ENCODE data around the gene PTPRM. TPM values are rescaled to one million over a fixed set of nuclear protein-coding genes. Genes with fewer than 3 reads are reported as not detected.

Gene PTPRM
- polyA plus RNA-seq, 1 donor from 2014 or later = 126 TPM

GRCh38 chr18:8133032-8133431 lies 565.9 kb downstream of the PTPRM start:
- Histone ChIP-seq H3K36me3 (ENCODE audit: insufficient read depth, low read length) (no peaks in the 10 kb centered on the region), H3F3A (ENCODE audit: insufficient read depth, low read length, poor library complexity, severe bottlenecking) (peaks cover 3% of the 10 kb centered on the region), H3K9me3 (ENCODE audit: low read length) (no peaks in the 10 kb centered on the region), H3K9ac (ENCODE audit: low read length) (no peak overlapping the region), H4K20me1 (ENCODE audit: insufficient read depth) (no peaks in the 10 kb centered on the region), H3K4me3 (ENCODE audit: low read length) (no peak overlapping the region), H3K4me2 (ENCODE audit: low read length) (no peak overlapping the region), H3K9me2 (ENCODE audit: insufficient read depth, low read length) (no peaks in the 10 kb centered on the region), H3K27ac (ENCODE audit: low read length) (no peak overlapping the region), H3K79me2 (replicated peaks; ENCODE audit: insufficient read depth, low read length) (no peaks in the 10 kb centered on the region), H3K27me3 (ENCODE audit: insufficient read depth, low read depth, low read length) (no peaks in the 10 kb centered on the region), H2AFZ (ENCODE audit: low read depth, low read length) (no peak overlapping the region)
- TF ChIP-seq REST (IDR thresholded peaks at IDR 0.05; ENCODE audit: borderline replicate concordance) (no peak), SMC3 (conservative IDR thresholded peaks at IDR 0.05; ENCODE audit: poor library complexity) (no peak), RAD21 (conservative IDR thresholded peaks at IDR 0.05) (no peak), MXI1 (conservative IDR thresholded peaks at IDR 0.05; ENCODE audit: poor library complexity, severe bottlenecking) (no peak), EP300 (conservative IDR thresholded peaks at IDR 0.05; ENCODE audit: poor library complexity, severe bottlenecking) (no peak), EZH2 (IDR thresholded peaks at IDR 0.05; ENCODE audit: borderline replicate concordance, insufficient read depth, low read length, poor library complexity, severe bottlenecking) (no peak), TAF1 (IDR thresholded peaks at IDR 0.05; ENCODE audit: low read depth) (no peak), POLR2AphosphoS5 (IDR thresholded peaks at IDR 0.05) (no peak), CTCF (IDR thresholded peaks at IDR 0.05; ENCODE audit: poor library complexity, severe bottlenecking) (no peak)

GRCh38 chr18:8133888-8134287 lies 566.8 kb downstream of the PTPRM start:
- H3K79me2 ChIP-seq (replicated peaks; ENCODE audit: insufficient read depth, low read length) = no peaks in the 10 kb centered on the region
- H3K27ac ChIP-seq (ENCODE audit: low read length) = no peak overlapping the region
- no peaks in the 10 kb centered on the region for H3K27me3 ChIP-seq (ENCODE audit: insufficient read depth, low read depth, low read length)
- no peak overlapping the region for H3K9ac ChIP-seq (ENCODE audit: low read length)
- no peaks in the 10 kb centered on the region for H3K9me2 ChIP-seq (ENCODE audit: insufficient read depth, low read length)
- H3F3A ChIP-seq (ENCODE audit: insufficient read depth, low read length, poor library complexity, severe bottlenecking) = peaks cover 3% of the 10 kb centered on the region
- H3K9me3 ChIP-seq (ENCODE audit: low read length) = no peaks in the 10 kb centered on the region
- H4K20me1 ChIP-seq (ENCODE audit: insufficient read depth) = no peaks in the 10 kb centered on the region
- TF ChIP-seq RAD21 (conservative IDR thresholded peaks at IDR 0.05) (no peak), MXI1 (conservative IDR thresholded peaks at IDR 0.05; ENCODE audit: poor library complexity, severe bottlenecking) (no peak), EP300 (conservative IDR thresholded peaks at IDR 0.05; ENCODE audit: poor library complexity, severe bottlenecking) (no peak)
- no peak overlapping the region for H3K4me3 ChIP-seq (ENCODE audit: low read length)
- H2AFZ ChIP-seq (ENCODE audit: low read depth, low read length) = no peak overlapping the region
- H3K36me3 ChIP-seq (ENCODE audit: insufficient read depth, low read length) = no peaks in the 10 kb centered on the region
- H3K4me2 ChIP-seq (ENCODE audit: low read length) = no peak overlapping the region

- no peaks in the 10 kb centered on the region for H3K36me3 ChIP-seq (ENCODE audit: insufficient read depth, low read length)
- no peaks in the 10 kb centered on the region for H4K20me1 ChIP-seq (ENCODE audit: insufficient read depth)
- no peaks in the 10 kb centered on the region for H3K9me3 ChIP-seq (ENCODE audit: low read length)
- H3K27me3 ChIP-seq (ENCODE audit: insufficient read depth, low read depth, low read length) = no peaks in the 10 kb centered on the region
- no peaks in the 10 kb centered on the region for H3F3A ChIP-seq (ENCODE audit: insufficient read depth, low read length, poor library complexity, severe bottlenecking)
- no peak overlapping the region for H2AFZ ChIP-seq (ENCODE audit: low read depth, low read length)
- no peak overlapping the region for H3K27ac ChIP-seq (ENCODE audit: low read length)
- no peak overlapping the region for H3K9ac ChIP-seq (ENCODE audit: low read length)
- no peaks in the 10 kb centered on the region for H3K9me2 ChIP-seq (ENCODE audit: insufficient read depth, low read length)
- TF ChIP-seq EZH2 (IDR thresholded peaks at IDR 0.05; ENCODE audit: borderline replicate concordance, insufficient read depth, low read length, poor library complexity, severe bottlenecking) (no peak), TAF1 (IDR thresholded peaks at IDR 0.05; ENCODE audit: low read depth) (no peak), SMC3 (conservative IDR thresholded peaks at IDR 0.05; ENCODE audit: poor library complexity) (no peak), CTCF (IDR thresholded peaks at IDR 0.05; ENCODE audit: poor library complexity, severe bottlenecking) (no peak)
- no peaks in the 10 kb centered on the region for H3K79me2 ChIP-seq (replicated peaks; ENCODE audit: insufficient read depth, low read length)
- no peak overlapping the region for H3K4me2 ChIP-seq (ENCODE audit: low read length)
- no peak overlapping the region for H3K4me3 ChIP-seq (ENCODE audit: low read length)
Measured at GRCh38 chr18:8139127-8139527, 572.0 kb downstream of the PTPRM start.
